Natural killer cell (primary cell): ENCODE data around the gene FAM13A. TPM values are rescaled to one million over a fixed set of nuclear protein-coding genes. Genes with fewer than 3 reads are reported as not detected.
A peak's percentile ranks its signal among the peaks of the same experiment; 100 is the strongest.

Source experiments
- ATAC-seq, 3 donors: fragments of 150-1000 bp in 2 of 3; fragments of 200-7000 bp in 1 of 3; cut with Tn5 transposase; 1 replicate in 1 of 3; 2 replicates in 2 of 3; pipeline ENCODE4 v1.10.0; 2021; ENCODE audit warnings: mild to moderate bottlenecking in 2 of 3, moderate library complexity in 2 of 3
- DNase-seq, 2 donors: peaks; one replicate each; pipeline versions ENCODE4 v3.0.0 to v3.0.0-alpha.2; 2013 to 2021; ENCODE audit warnings: mixed read lengths in 1 of 2
- H3K27ac ChIP-seq: one replicate; pipeline ENCODE4 v1.5.1; 2013; ENCODE audit warnings: mild to moderate bottlenecking, low read length
- H3K27me3 ChIP-seq: one replicate; pipeline ENCODE4 v1.6.1; 2013; ENCODE audit warnings: low read length; ENCODE audit not compliant: control insufficient read depth, insufficient read depth
- H3K36me3 ChIP-seq: one replicate; pipeline ENCODE4 v1.6.1; 2013; ENCODE audit warnings: low read length; ENCODE audit not compliant: control insufficient read depth, insufficient read depth
- H3K4me1 ChIP-seq: one replicate; pipeline ENCODE4 v1.6.1; 2013; ENCODE audit warnings: low read length; ENCODE audit not compliant: control insufficient read depth, insufficient read depth
- H3K4me3 ChIP-seq: one replicate; pipeline ENCODE4 v1.5.1; 2013; ENCODE audit warnings: low read length
- H3K9me3 ChIP-seq: one replicate; pipeline ENCODE4 v1.6.1; 2013; ENCODE audit warnings: low read length; ENCODE audit not compliant: control insufficient read depth, insufficient read depth
- H3K27ac Mint-ChIP-seq, 2 donors: one replicate each; pipeline ENCODE4 v1.8.0; 2022; ENCODE audit warnings: mild to moderate bottlenecking in 2 of 2, mixed read lengths in 2 of 2, moderate library complexity in 1 of 2
- H3K27me3 Mint-ChIP-seq, 2 donors: one replicate each; pipeline ENCODE4 v1.8.0; 2022; ENCODE audit warnings: low read depth in 2 of 2, mixed read lengths in 2 of 2
- H3K36me3 Mint-ChIP-seq: one replicate; pipeline ENCODE4 v1.8.0; 2022; ENCODE audit warnings: mixed read lengths
- H3K4me1 Mint-ChIP-seq, 2 donors: one replicate each; pipeline ENCODE4 v1.8.0; 2022; ENCODE audit warnings: mixed read lengths in 2 of 2
- H3K4me3 Mint-ChIP-seq: one replicate; pipeline ENCODE4 v1.8.0; 2022; ENCODE audit warnings: mild to moderate bottlenecking, moderate library complexity, mixed read lengths
- H3K9me3 Mint-ChIP-seq, 2 donors: one replicate each; pipeline ENCODE4 v1.8.0; 2022; ENCODE audit warnings: mixed read lengths in 2 of 2
- CTCF ChIP-seq: fragments of 200-600 bp; IDR thresholded peaks from one replicate; pipeline ENCODE4 v1.8.0; 2022; ENCODE audit warnings: antibody characterized with exemption
- WGBS: methylation state at CpG from one replicate; pipeline ENCODE4 v1.1.7; 2013; ENCODE audit warnings: missing lambda C conversion rate; ENCODE audit not compliant: insufficient coverage; 5-methylcytosine and 5-hydroxymethylcytosine counted together
- intact Hi-C: fragments of 100-400 bp; cut with micrococcal nuclease; formaldehyde crosslinking; loops from one replicate; pipeline ENCODE4 v1.14.2; 2022
- total RNA-seq, 4 donors: library from RNA; stranded (reverse); fragments of 120-200 nt in 1 of 4; gene quantifications; one replicate each; pipeline versions ENCODE4 v1.2.3 to v1.2.4, GENCODE V29; 2013 to 2022

FAM13A gene
- total RNA-seq, 3 donors from 2014 or later (not counting 1 experiment from before 2014, with no cell fraction given) = 8.8 to 10.0 (median 8.9) TPM

- Mint-ChIP-seq H3K9me3 (no peaks in the 10 kb centered on the region), H3K36me3 (no peaks in the 10 kb centered on the region), H3K4me1 (no peaks in the 10 kb centered on the region), H3K4me3 (no peak overlapping the region), H3K27me3 (no peaks in the 10 kb centered on the region), H3K27ac (no peak overlapping the region)
- 75% methylated on average over 3 of the region's 4 CpGs for WGBS
- Histone ChIP-seq H3K36me3 (no peaks in the 10 kb centered on the region), H3K27me3 (no peaks in the 10 kb centered on the region), H3K4me1 (no peaks in the 10 kb centered on the region), H3K9me3 (no peaks in the 10 kb centered on the region), H3K4me3 (no peak overlapping the region), H3K27ac (no peak overlapping the region)
- TF ChIP-seq CTCF = no peak
- intact Hi-C loops = loop anchor here (10.0 kb wide), 1 partner anchor 815 kb away; no protein-coding TSS in a partner anchor
- no peak for ATAC-seq
- DNase-seq = peak in 1 of 2 donors; percentile 44
Observed at GRCh38 chr4:89029591-89029990, 27.4 kb downstream of the FAM13A start.

GRCh38 chr4:89026542-89026941 is 30.4 kb downstream of the FAM13A start:
- Mint-ChIP-seq H3K36me3 (no peaks in the 10 kb centered on the region), H3K4me1 (no peaks in the 10 kb centered on the region)

GRCh38 chr4:89024051-89024675 is 32.8 kb downstream of the FAM13A start:
- 100% methylated on average over 1 of the region's 4 CpGs for WGBS
- Mint-ChIP-seq H3K9me3 (no peaks in the 10 kb centered on the region), H3K27me3 (no peaks in the 10 kb centered on the region), H3K4me3 (no peak overlapping the region), H3K4me1 (no peaks in the 10 kb centered on the region), H3K27ac (no peak overlapping the region), H3K36me3 (no peaks in the 10 kb centered on the region)
- ATAC-seq (peak; percentile 92 to 99 (median 98)), DNase-seq (peak in 1 of 2 donors; percentile 87)
- no peaks in the 10 kb centered on the region for H3K27me3 ChIP-seq
- peak; percentile 77 for TF ChIP-seq CTCF
- H3K9me3 ChIP-seq = no peaks in the 10 kb centered on the region
- no peaks in the 10 kb centered on the region for H3K36me3 ChIP-seq
- no peak overlapping the region for H3K27ac ChIP-seq
- H3K4me3 ChIP-seq = no peak overlapping the region
- no peaks in the 10 kb centered on the region for H3K4me1 ChIP-seq
- intact Hi-C loops = loop anchor here (1.0 to 10.0 kb wide), 6 partner anchors 201 to 809 kb away; no protein-coding TSS in a partner anchor

More at GRCh38 chr4:89026542-89026941, 30.4 kb downstream of the FAM13A start:
- Mint-ChIP-seq H3K4me3 (no peak overlapping the region), H3K27me3 (no peaks in the 10 kb centered on the region), H3K27ac (no peak overlapping the region), H3K9me3 (no peaks in the 10 kb centered on the region)
- ATAC-seq (no peak), DNase-seq (no peak)
- H3K4me1 ChIP-seq = no peaks in the 10 kb centered on the region
- no peak for TF ChIP-seq CTCF
- 75% methylated on average over 2 of the region's 3 CpGs for WGBS
- H3K27me3 ChIP-seq = no peaks in the 10 kb centered on the region
- intact Hi-C loops = loop anchor here (10.0 kb wide), 1 partner anchor 812 kb away; no protein-coding TSS in a partner anchor
- H3K9me3 ChIP-seq = no peaks in the 10 kb centered on the region
- H3K4me3 ChIP-seq = no peak overlapping the region
- H3K36me3 ChIP-seq = no peaks in the 10 kb centered on the region
- H3K27ac ChIP-seq = no peak overlapping the region

- intact Hi-C loops = loop anchor here (10.0 kb wide), 1 partner anchor 808 kb away; no protein-coding TSS in a partner anchor
- H3K9me3 Mint-ChIP-seq = no peaks in the 10 kb centered on the region
- Histone ChIP-seq H3K4me3 (no peak overlapping the region), H3K27ac (no peak overlapping the region), H3K4me1 (no peaks in the 10 kb centered on the region), H3K27me3 (no peaks in the 10 kb centered on the region), H3K9me3 (no peaks in the 10 kb centered on the region), H3K36me3 (no peaks in the 10 kb centered on the region)
- DNase-seq (no peak), ATAC-seq (no peak)
- no peaks in the 10 kb centered on the region for H3K4me1 Mint-ChIP-seq
- no peaks in the 10 kb centered on the region for H3K36me3 Mint-ChIP-seq
- WGBS = 100% methylated on average over 1 of the region's 1 CpG
- H3K27ac Mint-ChIP-seq = no peak overlapping the region
- H3K4me3 Mint-ChIP-seq = no peak overlapping the region
- TF ChIP-seq CTCF = no peak
- no peaks in the 10 kb centered on the region for H3K27me3 Mint-ChIP-seq
Observed at GRCh38 chr4:89023140-89023539, 33.8 kb downstream of the FAM13A start.
